Stomach (tissue), 4 donors: ENCODE measurements around the gene NAT16.

ENCODE experiments used
- EP300 ChIP-seq: sonication (generic); formaldehyde crosslinking; IDR thresholded peaks from one replicate; pipeline ENCODE4 v1.6.1; 2017; ENCODE audit warnings: antibody characterized with exemption
- POLR2A ChIP-seq, 4 donors: fragments of 450-650 bp; IDR thresholded peaks; one replicate each; pipeline ENCODE4 v1.6.1; 2016; ENCODE audit warnings: antibody characterized with exemption in 4 of 4, control low read depth in 2 of 4, mild to moderate bottlenecking in 1 of 4, moderate library complexity in 1 of 4
- TF ChIP-seq, protein P1 (sequence below), 7 experiments: fragments of 450-650 bp in 4 of 7; fragments of 200-600 bp in 3 of 7; sonication (generic) in 3 of 7; IDR thresholded peaks; one replicate each; pipeline ENCODE4 v1.5.1; 2016 to 2019; ENCODE audit warnings: antibody characterized with exemption in 7 of 7, control low read depth in 2 of 7, mild to moderate bottlenecking in 1 of 7

DNA sequence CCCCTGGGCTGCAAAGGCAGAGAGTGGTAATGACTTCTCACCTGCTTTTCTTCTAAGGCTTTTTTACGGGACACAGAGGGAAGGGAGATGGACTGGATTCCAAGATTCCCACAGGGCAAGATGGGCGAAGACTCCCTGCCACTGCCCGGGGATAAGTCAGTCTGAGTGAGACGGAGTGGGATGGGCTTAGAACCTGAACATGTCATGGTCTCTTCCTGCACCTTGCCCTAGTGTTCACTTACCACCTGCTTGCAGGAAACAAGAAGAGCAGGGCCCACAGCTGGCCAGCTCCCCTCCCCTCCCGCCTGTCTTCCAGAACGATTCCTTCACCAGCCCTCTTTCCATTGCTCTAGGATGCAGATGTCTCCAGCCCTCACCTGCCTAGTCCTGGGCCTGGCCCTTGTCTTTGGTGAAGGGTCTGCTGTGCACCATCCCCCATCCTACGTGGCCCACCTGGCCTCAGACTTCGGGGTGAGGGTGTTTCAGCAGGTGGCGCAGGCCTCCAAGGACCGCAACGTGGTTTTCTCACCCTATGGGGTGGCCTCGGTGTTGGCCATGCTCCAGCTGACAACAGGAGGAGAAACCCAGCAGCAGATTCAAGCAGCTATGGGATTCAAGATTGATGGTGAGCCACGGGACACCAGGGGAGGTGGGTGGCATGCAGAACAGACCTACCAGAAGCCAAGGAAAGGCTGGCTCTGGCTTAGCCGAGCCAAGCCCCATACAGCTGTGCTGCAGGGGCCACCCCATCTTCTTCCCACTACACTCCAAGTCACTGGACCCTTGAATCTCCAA is 51.9 kb downstream of the NAT16 start:
- TF ChIP-seq, protein P1, sequence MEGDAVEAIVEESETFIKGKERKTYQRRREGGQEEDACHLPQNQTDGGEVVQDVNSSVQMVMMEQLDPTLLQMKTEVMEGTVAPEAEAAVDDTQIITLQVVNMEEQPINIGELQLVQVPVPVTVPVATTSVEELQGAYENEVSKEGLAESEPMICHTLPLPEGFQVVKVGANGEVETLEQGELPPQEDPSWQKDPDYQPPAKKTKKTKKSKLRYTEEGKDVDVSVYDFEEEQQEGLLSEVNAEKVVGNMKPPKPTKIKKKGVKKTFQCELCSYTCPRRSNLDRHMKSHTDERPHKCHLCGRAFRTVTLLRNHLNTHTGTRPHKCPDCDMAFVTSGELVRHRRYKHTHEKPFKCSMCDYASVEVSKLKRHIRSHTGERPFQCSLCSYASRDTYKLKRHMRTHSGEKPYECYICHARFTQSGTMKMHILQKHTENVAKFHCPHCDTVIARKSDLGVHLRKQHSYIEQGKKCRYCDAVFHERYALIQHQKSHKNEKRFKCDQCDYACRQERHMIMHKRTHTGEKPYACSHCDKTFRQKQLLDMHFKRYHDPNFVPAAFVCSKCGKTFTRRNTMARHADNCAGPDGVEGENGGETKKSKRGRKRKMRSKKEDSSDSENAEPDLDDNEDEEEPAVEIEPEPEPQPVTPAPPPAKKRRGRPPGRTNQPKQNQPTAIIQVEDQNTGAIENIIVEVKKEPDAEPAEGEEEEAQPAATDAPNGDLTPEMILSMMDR (IDR thresholded peaks at IDR 0.05) = no peak
- TF ChIP-seq POLR2A (IDR thresholded peaks at IDR 0.05) = no peak
- TF ChIP-seq EP300 = no peak
